SW480 (cell line): Measurements from ENCODE around the gene CRELD2.

Source experiments
- DNase-seq: peaks from one replicate; pipeline ENCODE4 v3.0.0-alpha.2; 2016; ENCODE audit warnings: low spot score

Gene CRELD2

DNA sequence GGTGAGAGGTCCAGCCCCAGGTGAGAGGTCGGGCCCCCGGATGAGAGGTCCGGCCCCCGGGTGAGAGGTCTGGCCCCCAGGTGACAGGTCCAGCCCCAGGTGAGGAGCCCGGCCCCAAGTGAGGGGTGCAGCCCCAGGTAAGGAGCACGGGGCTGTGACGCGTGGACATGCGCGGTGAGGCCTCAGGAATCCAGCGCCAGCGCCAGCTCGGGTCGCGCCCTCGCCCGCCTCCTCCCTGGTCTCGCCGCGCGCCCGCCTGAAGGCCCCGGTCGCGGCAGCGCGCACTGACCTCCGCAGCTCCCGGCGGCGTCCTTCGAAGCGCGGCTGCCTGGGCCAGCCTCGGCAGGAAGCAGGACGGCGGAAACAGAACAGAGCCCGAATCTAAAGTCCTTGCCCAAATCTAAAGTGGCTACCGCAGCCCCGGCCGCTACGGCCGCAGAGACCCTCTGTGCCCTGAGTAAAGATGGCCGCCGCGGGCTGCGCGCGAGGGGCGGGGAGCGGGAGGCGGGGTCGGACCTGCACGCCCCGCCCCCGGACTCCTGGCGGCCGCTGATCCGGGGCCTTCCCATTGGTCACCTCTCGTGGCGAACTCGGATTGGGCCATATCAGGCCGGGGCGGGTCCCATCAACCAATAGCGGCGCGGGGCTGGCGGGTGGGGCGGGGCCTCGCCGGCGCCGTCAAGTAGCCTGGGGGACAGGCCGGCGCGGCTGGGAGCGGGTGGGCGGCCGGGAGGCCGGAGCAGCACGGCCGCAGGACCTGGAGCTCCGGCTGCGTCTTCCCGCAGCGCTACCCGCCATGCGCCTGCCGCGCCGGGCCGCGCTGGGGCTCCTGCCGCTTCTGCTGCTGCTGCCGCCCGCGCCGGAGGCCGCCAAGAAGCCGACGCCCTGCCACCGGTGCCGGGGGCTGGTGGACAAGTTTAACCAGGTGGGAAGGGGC lies at the start of gene CRELD2, which contains the start of gene ALG12:
Gene CRELD2 (plus strand): TSS at position 661 of the 937 bp plus-strand sequence. CDS start 136 bp downstream, at position 797.
Gene ALG12 (minus strand): TSS at position 465 of the 937 bp plus-strand sequence. CDS start 4,673 bp downstream, outside the sequence.
- peak; percentile 93 for DNase-seq

- peak; percentile 8 for DNase-seq
Measured at GRCh38 chr22:49869086-49869830, 49.2 kb upstream of the CRELD2 start.

DNA sequence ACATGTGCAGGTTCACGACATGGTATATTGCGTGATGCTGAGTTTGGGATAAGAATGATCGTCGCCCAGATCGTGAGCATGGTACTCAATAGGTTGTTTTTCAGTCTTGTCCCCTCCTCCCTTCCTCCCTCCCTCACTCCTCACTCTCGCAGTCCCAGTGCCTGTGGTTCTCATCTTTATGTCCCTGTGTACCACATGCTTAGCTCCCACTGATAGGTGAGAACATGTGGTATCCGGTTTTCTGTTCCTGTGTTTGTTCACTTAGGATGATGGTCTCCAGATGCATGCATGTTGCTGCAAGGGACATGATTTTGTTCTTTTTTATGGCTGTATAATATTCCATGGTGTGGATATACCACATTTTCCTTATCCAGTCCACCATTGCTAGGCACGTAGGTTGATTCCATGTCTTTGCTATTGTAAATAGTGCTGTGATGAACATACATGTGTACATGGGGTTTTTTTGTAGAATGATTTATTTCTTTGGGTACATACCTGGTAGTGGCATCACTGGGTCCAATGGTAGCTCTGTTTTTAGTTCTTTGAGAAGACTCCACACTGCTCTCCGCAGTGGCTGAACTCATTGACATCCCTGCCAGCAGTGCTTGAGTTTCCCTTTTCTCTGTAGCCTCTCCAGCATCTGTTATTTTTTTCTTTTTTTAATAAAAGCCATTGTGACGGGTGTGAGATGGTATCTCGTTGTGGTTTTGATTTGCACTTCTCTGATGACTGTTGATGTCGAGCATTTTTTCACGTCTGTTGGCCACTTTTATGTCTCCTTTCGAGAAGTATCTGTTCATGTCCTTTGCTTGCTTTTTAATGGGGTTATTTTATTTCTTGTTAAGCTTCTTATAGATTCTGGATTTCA lies 48.4 kb upstream of the CRELD2 start:
- no peak for DNase-seq

- DNase-seq = no peak
Measured at GRCh38 chr22:49871482-49871881, 47.0 kb upstream of the CRELD2 start.

GRCh38 chr22:49872347-49872746 lies 46.1 kb upstream of the CRELD2 start:
- no peak for DNase-seq

DNA sequence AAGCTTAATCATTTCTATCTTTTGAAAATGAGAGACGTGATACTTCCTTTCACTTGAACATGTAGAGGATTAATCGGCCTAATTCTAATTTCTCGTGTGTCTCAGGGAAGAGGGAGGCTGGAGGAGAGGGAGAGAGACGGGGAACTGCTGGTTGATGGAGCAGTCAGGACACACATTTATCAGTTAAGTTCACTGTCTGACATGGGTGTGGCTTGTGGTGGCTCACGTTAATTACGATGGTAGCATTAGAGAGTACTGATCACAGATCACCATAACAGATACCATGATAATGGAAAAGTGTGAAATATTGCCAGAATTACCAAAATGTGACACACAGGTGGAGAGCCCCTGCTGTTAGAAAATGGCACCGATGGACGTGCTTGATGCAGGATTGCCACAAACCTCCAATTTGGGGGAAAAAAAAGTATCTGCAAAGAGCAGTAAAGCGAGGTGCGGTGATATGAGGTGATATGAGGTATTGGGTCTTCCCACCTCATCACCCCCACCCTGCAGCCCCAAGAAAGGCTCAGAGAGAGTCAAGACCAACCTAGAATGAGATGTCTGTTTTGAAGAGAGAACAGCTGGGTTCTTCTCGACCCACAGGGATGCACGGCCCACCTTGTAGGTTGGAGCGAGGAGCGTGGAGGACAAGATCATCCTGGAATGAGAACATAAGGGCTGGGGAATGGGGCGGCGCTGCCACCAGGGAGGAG lies 45.0 kb upstream of the CRELD2 start:
- no peak for DNase-seq

GRCh38 chr22:49877642-49878041 lies 40.8 kb upstream of the CRELD2 start:
- no peak for DNase-seq

DNA sequence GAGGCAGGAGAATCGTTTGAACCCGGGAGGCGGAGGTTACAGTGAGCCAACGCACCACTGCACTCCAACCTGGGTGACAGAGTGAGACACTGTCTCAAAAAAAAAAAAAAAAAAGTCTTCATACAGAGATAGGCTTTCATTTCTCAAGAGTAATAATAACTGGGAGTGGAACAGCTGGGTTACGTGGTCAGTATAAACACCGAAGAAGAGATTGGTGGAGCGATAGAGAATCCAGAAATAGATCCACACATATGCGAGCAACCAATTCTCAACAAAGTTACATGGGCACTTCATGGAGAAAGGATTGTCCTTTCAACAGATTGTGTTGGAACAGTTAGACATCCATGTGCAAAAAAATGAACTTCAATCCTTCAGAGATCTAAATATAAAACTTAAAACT lies 40.2 kb upstream of the CRELD2 start:
- no peak for DNase-seq

DNA sequence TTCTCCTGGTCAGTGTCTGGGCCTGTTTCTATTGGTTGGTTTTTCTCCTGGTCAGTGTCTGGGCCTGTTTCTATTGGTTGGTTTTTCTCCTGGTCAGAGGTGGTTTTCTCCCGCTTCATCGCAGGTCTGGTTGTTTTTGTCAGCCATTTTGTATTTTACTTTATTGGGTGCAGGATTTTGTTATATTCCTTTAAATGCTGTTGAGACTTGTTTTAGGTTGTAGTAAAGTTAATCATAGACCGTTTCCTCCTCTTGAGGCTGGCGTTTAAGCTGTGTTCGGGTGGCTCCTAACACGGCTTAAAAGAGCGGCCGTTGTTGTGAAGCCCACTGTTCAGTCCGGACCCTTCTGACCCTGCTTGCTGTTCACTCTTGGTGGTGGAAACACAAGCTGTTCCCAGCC lies 38.6 kb upstream of the CRELD2 start:
- no peak for DNase-seq

DNA sequence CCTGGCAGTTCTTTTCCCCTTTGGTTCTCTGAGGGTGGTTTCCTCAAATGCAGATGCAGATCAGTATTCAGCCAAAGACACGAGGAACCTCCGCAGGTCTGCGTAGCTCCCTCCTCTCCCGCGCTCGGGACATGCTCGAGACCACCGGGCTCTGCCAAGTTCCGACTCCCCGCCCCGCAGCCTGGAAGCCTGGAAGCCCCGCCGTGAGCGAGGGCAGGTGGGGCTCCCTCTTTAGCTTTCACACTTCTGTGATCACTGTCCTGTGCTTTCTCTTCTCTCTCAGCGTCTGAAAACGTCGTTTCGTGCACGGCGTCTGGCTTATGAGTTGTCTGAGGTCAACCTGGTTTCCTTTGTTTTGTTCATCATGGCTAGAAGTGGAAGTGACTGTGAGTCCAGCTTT lies 38.2 kb upstream of the CRELD2 start:
- DNase-seq = no peak

GRCh38 chr22:49881856-49882255 lies 36.6 kb upstream of the CRELD2 start:
- DNase-seq = no peak

GRCh38 chr22:49882519-49883293 lies 35.7 kb upstream of the CRELD2 start:
- no peak for DNase-seq

- DNase-seq = no peak
Measured at GRCh38 chr22:49883294-49883640, 35.2 kb upstream of the CRELD2 start.

DNA sequence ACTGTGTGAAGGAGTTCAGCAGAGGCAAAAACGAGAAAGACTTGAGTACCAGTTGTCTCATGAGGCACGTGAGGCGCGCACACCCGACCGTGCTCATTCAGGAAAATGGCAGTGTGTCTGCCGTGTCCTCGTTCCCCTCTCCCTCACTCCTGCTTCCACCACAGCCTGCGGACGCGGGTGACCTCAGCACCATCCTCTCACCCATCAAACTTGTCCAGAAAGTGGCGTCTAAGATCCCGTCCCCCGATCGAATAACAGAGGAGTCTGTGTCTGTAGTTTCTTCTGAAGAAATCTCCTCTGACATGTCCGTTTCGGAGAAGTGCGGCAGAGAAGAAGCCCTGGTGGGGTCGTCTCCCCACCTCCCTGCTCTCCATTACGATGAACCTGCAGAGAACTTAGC lies 34.4 kb upstream of the CRELD2 start:
- no peak for DNase-seq

GRCh38 chr22:49884503-49885260 lies 33.8 kb upstream of the CRELD2 start:
- no peak for DNase-seq

DNA sequence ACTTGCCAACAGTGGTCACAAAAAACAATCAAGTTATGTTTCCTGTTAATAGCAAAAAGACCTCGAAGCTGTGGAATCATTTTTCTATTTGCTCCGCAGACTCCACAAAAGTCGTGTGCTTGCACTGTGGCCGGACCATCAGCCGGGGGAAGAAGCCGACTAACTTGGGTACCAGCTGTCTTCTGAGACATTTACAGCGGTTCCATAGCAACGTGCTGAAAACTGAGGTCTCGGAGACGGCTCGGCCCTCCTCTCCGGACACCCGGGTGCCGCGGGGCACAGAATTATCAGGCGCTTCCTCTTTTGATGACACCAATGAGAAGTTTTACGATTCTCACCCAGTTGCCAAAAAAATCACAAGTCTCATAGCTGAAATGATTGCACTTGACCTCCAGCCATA lies 33.2 kb upstream of the CRELD2 start:
- no peak for DNase-seq

- DNase-seq = no peak
Measured at GRCh38 chr22:49885881-49886280, 32.6 kb upstream of the CRELD2 start.

DNA sequence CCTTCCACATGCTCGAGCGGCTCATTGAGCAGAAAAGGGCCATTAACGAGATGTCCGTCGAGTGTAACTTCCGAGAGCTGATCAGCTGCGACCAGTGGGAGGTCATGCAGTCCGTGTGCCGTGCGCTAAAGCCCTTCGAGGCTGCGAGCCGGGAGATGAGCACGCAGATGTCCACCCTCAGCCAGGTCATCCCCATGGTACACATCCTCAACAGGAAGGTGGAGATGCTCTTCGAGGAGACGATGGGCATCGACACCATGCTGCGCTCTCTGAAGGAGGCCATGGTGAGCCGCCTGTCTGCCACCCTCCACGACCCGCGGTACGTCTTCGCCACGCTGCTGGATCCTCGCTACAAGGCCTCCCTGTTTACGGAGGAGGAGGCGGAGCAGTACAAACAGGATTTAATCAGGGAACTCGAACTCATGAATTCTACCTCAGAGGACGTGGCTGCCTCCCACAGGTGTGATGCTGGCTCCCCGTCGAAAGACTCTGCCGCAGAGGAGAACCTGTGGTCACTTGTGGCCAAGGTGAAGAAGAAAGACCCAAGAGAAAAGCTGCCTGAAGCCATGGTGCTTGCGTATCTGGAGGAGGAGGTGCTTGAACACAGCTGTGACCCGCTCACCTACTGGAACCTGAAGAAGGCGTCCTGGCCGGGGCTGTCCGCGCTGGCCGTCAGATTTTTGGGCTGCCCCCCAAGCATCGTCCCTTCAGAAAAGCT lies 31.9 kb upstream of the CRELD2 start:
- no peak for DNase-seq

DNA sequence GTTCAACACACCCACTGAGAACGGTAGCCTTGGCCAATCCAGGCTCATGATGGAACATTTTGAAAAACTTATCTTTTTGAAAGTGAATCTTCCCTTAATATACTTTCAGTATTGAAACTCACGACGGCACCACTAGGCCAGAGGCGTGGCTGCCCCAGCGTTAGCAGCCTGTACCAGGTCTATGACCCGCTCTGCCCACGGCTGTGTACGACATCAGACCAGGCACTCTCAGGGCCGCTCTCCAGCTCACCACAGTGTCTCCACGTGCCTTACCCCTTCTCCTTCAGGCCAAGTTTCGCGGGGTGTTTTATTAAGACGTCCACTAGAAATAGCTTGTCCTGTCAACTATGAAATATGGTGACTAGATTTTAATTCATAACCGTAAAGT lies 31.4 kb upstream of the CRELD2 start:
- no peak for DNase-seq
